ENCODE measurements around the gene TCEA2.

Gene TCEA2

DNA sequence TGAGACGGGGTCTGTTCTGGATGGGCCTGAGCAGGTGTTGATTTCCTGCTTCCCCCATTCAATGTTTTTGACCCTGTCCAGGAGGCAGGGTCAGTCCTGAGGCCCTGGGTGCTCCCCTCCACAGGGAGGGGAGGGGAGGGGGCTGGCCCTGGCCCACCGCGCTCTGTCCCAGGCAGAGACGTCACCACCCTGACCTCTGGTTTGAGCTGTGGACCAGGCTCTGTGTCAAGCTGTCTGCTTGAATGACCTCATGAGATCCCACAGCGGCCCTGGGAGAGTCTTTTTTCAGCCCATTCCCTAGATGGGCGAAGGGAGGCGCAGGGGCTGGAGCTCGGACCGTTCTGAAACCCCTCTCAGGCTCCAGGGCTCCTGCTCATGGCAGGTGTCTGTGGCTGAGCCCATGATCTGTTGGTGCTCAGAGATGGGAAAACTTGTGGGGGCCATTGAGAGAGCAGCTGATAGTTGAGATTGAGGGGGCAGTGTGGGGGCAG, 30.1 kb downstream of the TCEA2 start:
- DNase-seq (ENCODE audit: low read depth): no peak
- H3K4me3 ChIP-seq (ENCODE audit: low read depth, low read length): no peak overlapping the region
- TF ChIP-seq, protein P1, sequence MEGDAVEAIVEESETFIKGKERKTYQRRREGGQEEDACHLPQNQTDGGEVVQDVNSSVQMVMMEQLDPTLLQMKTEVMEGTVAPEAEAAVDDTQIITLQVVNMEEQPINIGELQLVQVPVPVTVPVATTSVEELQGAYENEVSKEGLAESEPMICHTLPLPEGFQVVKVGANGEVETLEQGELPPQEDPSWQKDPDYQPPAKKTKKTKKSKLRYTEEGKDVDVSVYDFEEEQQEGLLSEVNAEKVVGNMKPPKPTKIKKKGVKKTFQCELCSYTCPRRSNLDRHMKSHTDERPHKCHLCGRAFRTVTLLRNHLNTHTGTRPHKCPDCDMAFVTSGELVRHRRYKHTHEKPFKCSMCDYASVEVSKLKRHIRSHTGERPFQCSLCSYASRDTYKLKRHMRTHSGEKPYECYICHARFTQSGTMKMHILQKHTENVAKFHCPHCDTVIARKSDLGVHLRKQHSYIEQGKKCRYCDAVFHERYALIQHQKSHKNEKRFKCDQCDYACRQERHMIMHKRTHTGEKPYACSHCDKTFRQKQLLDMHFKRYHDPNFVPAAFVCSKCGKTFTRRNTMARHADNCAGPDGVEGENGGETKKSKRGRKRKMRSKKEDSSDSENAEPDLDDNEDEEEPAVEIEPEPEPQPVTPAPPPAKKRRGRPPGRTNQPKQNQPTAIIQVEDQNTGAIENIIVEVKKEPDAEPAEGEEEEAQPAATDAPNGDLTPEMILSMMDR (IDR thresholded peaks at IDR 0.05; ENCODE audit: low read depth, low read length, missing control alignments): no peak

DNA sequence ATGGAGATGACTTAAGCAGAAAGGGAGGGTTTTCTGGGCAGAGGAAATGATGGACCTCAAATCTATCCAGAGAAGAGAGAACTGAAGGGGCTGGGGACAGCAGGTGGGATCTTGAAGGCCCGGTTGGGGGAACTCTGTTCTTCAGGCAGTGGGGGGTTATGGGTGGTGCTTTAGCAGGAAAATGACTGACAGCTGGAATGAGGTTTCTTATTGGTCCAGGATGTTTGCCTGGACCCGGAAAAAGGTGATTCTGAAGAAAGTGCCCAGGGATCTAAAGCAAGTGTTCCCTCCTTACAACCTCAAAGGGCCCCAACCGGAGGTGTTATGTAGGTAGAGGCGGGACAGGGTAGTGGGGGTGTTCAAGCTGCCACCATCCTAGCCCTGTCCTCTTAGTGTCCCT, 32.5 kb downstream of the TCEA2 start:
- H3K4me3 ChIP-seq (ENCODE audit: low read depth, low read length): no peak overlapping the region
- TF ChIP-seq, protein P1 (IDR thresholded peaks at IDR 0.05; ENCODE audit: low read depth, low read length, missing control alignments): no peak
- DNase-seq (ENCODE audit: low read depth): no peak

DNA sequence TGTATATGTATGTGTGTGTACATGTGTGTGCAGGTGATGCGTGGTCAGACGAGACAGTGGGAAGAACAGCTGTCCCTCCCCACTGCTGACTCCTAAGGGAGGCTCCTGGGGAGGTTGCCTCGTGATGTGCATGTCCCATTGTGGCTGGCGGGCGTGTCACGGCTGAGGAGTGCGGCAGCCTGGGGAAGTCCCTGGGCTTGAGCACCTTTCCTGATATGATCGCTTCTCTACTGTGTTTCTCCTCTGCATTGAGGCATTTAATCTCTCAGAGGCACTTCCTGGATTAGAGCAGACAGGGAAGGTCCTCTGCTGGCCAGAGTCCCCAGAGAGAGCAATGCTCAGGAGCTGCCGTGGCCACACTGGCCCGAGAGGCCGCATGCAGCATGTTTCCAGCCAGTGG, 32.9 kb downstream of the TCEA2 start:
- TF ChIP-seq, protein P1 (IDR thresholded peaks at IDR 0.05; ENCODE audit: low read depth, low read length, missing control alignments): no peak
- no peak for DNase-seq (ENCODE audit: low read depth)

DNA sequence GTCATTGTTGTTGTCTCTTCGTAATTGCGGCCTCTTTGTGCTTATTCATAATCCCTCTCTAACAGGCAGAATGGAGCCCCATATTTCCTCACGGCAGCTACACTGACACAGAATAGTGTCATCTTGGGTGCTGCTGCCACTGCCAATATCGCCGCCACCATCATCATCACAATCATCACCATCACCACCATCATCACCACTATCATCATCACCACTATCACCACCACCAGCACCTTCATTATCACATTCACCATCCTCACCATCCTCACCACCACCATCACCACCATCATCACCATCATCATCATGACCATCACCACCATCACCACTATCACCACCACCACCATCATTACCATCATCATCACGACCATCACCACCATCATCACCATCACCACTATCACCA, 33.5 kb downstream of the TCEA2 start:
- H3K4me3 ChIP-seq (ENCODE audit: low read depth, low read length): no peak overlapping the region
- no peak for DNase-seq (ENCODE audit: low read depth)
- TF ChIP-seq, protein P1 (IDR thresholded peaks at IDR 0.05; ENCODE audit: low read depth, low read length, missing control alignments): no peak

More for the DNA sequence above, 32.9 kb downstream of the TCEA2 start:
- H3K4me3 ChIP-seq (ENCODE audit: low read depth, low read length): no peak overlapping the region

DNA sequence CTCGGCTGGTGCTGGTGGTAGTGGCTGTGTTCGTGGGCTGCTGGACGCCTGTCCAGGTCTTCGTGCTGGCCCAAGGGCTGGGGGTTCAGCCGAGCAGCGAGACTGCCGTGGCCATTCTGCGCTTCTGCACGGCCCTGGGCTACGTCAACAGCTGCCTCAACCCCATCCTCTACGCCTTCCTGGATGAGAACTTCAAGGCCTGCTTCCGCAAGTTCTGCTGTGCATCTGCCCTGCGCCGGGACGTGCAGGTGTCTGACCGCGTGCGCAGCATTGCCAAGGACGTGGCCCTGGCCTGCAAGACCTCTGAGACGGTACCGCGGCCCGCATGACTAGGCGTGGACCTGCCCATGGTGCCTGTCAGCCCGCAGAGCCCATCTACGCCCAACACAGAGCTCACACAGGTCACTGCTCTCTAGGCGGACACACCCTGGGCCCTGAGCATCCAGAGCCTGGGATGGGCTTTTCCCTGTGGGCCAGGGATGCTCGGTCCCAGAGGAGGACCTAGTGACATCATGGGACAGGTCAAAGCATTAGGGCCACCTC, 35.5 kb downstream of the TCEA2 start:
- DNase-seq (ENCODE audit: low read depth): no peak
- H3K4me3 ChIP-seq (ENCODE audit: low read depth, low read length): no peak overlapping the region
- TF ChIP-seq, protein P1 (IDR thresholded peaks at IDR 0.05; ENCODE audit: low read depth, low read length, missing control alignments): no peak

DNA sequence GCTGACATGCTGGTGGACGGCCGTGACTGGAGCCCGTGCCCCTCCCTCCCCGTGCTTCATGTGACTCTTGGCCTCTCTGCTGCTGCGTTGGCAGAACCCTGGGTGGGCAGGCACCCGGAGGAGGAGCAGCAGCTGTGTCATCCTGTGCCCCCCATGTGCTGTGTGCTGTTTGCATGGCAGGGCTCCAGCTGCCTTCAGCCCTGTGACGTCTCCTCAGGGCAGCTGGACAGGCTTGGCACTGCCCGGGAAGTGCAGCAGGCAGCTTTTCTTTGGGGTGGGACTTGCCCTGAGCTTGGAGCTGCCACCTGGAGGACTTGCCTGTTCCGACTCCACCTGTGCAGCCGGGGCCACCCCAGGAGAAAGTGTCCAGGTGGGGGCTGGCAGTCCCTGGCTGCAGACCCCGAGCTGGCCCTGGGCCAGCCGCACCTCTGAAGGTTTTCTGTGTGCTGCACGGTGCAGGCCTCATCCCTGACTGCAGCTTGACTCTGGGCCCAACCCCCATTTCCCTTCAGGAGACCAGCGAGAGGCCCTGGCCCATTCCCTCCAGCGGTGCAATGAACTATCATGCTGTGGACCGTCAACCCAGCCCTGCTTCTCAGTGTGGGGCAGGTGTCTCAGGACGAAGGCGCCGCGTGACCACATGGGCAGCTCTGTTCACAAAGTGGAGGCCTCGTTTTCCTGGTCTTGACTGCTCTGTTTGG, 36.2 kb downstream of the TCEA2 start:
- TF ChIP-seq, protein P1 (IDR thresholded peaks at IDR 0.05; ENCODE audit: low read depth, low read length, missing control alignments): no peak
- DNase-seq (ENCODE audit: low read depth): no peak
- H3K4me3 ChIP-seq (ENCODE audit: low read depth, low read length): no peak overlapping the region

Data from GM12864 (cell line).